K562 treated with DMSO at 1 percent for 12 hours (cell line): ENCODE results near the gene SLAMF1. TPM values are rescaled to one million over a fixed set of nuclear protein-coding genes. Genes with fewer than 3 reads are reported as not detected.

ENCODE experiments used
- total RNA-seq: library from RNA; unstranded; fragments of 300-600 nt; gene quantifications from 2 replicates; pipeline ENCODE4 v1.2.3, GENCODE V29; 2022; ENCODE audit not compliant: insufficient read depth

The SLAMF1 gene
- 1.0 and 1.9 TPM in 2 replicates for total RNA-seq

GRCh38 chr1:160646711-160647328 lies at the start of gene SLAMF1:
Gene SLAMF1 (minus strand): TSS chr1:160647044. CDS start chr1:160646945, 99 bp downstream.

GRCh38 chr1:160579216-160579701 lies 67.6 kb downstream of the SLAMF1 start, which contains the start of gene CD84:
Gene CD84 (minus strand): TSS chr1:160579496. CDS start chr1:160579437, 59 bp downstream.

Other genes starting within 250 kb of the SLAMF1 start
- gene VANGL2, start 246.5 kb downstream of the SLAMF1 start, total RNA-seq, result 2.3 and 7.0 TPM in 2 replicates
- 1.8 and 4.7 TPM in 2 replicates for gene SLAMF6, start 123.8 kb downstream of the SLAMF1 start, total RNA-seq
- gene CD84, start 67.5 kb downstream of the SLAMF1 start, total RNA-seq, result 0.49 and 3.9 TPM in 2 replicates
- not detected in 2 replicates for gene CD48, start 64.8 kb upstream of the SLAMF1 start, total RNA-seq
- 0.35 and 1.6 TPM in 2 replicates for gene SLAMF7, start 92.2 kb upstream of the SLAMF1 start, total RNA-seq
- gene LY9, start 149.1 kb upstream of the SLAMF1 start, total RNA-seq, result not detected in 2 replicates
- gene CD244, start 215.8 kb upstream of the SLAMF1 start, total RNA-seq, result not detected in 2 replicates
- gene ITLN1, start 238.1 kb upstream of the SLAMF1 start, total RNA-seq, result not detected in 2 replicates